OCI-LY1 (cell line): Measurements from ENCODE around the gene POLR2J.

Source experiments
- EZH2 ChIP-seq: fragments of 200-600 bp; sonication (generic), shearing (Covaris generic); IDR thresholded peaks from 2 replicates; pipeline ENCODE4 v1.8.0; 2017; ENCODE audit warnings: borderline replicate concordance, mixed run types, mild to moderate bottlenecking, antibody characterized with exemption, low read length, moderate library complexity, mixed read lengths
- TF ChIP-seq, protein P1 (sequence below): fragments of 200-600 bp; sonication (generic), shearing (Covaris generic); IDR thresholded peaks from 2 replicates; pipeline ENCODE4 v1.5.1; 2017; ENCODE audit warnings: mild to moderate bottlenecking, antibody characterized with exemption, low read length, moderate library complexity, mixed read lengths

DNA sequence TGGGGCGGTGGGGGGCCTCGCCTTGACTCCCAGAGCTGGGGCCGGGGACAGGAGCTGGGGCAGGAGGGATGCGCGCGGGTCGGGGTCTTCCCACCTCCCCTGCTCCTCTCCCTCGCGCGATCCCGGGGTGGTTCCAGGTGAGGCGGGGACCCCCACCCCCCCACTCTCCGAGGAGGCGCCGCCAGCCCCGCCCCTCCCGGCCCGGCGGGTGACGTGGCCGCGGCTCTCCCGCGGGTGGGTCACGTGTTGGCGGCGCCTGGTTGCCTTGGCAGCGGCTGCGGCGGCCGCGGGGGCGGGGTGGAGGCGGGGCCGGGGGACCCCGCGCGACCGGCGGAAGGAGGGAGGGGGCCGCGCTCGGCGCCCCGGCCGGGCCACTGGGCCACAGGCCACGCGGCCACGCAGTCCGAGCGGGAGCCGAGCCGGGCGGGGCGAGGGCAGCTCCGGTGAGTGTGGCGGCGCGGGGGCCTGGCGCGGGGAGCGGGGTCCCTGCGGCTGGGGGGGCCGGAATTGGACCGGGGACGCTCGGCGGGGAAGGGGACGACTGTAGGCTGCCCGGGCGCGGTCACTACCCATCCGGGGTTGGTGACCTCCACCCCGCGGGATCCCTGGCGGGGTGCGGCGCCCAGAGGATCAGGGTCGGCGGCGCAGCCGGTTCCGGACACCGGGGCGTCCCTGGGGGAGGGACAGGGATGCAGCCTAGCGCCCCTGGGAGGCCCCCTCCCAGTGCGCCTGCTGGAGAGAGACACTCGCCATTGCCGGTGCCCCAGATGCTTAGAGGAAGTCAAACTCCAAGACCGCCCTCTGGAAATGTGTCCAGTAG is 45.3 kb downstream of the POLR2J start, which contains the start of gene ORAI2:
- TF ChIP-seq, protein P1, sequence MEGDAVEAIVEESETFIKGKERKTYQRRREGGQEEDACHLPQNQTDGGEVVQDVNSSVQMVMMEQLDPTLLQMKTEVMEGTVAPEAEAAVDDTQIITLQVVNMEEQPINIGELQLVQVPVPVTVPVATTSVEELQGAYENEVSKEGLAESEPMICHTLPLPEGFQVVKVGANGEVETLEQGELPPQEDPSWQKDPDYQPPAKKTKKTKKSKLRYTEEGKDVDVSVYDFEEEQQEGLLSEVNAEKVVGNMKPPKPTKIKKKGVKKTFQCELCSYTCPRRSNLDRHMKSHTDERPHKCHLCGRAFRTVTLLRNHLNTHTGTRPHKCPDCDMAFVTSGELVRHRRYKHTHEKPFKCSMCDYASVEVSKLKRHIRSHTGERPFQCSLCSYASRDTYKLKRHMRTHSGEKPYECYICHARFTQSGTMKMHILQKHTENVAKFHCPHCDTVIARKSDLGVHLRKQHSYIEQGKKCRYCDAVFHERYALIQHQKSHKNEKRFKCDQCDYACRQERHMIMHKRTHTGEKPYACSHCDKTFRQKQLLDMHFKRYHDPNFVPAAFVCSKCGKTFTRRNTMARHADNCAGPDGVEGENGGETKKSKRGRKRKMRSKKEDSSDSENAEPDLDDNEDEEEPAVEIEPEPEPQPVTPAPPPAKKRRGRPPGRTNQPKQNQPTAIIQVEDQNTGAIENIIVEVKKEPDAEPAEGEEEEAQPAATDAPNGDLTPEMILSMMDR: no peak
- no peak for TF ChIP-seq EZH2
